Caco-2 (cell line): Measurements from ENCODE around the gene LYVE1. TPM values are rescaled to one million over a fixed set of nuclear protein-coding genes. Genes with fewer than 3 reads are reported as not detected.

Source experiments
- BruUV-seq: library from RNA; stranded (reverse); fragments of 400-500 nt; replicated peaks from 2 replicates; lab custom pipeline; 2021; lab: Mats Ljungman, UMichigan
- CTCF ChIA-PET: fragments of 300-600 bp; sonication (Branson Sonifier 250); formaldehyde crosslinking; loops from one replicate; lab custom pipeline; 2022; ENCODE audit warnings: antibody characterized with exemption; lab: Charles Lee
- POLR2A ChIA-PET: fragments of 300-600 bp; sonication (Branson Sonifier 250); formaldehyde crosslinking; loops from one replicate; lab custom pipeline; 2022; ENCODE audit warnings: antibody characterized with exemption; lab: Charles Lee
- DNase-seq, 2 experiments: peaks; one replicate each; pipeline versions ENCODE4 v3.0.0 to v3.0.0-alpha.2; 2020 to 2022
- H3K27me3 ChIP-seq: replicated peaks from 2 replicates; pipeline ENCODE4 v1.6.0; 2011; ENCODE audit warnings: low read length; ENCODE audit not compliant: control insufficient read depth, insufficient read depth
- H3K36me3 ChIP-seq: 2 replicates; pipeline ENCODE4 v1.5.1; 2011; ENCODE audit warnings: low read length; ENCODE audit not compliant: control insufficient read depth, insufficient read depth
- H3K4me1 ChIP-seq: fragments of 250-450 bp; sonication (Bioruptor Pico); 2 replicates; pipeline ENCODE4 v1.5.1; 2020; ENCODE audit warnings: mild to moderate bottlenecking
- H3K4me3 ChIP-seq: 2 replicates; pipeline ENCODE4 v1.5.1; 2011; ENCODE audit warnings: low read depth, mild to moderate bottlenecking, control low read depth, low read length
- H3K9me3 ChIP-seq: fragments of 250-450 bp; sonication (Bioruptor Pico); 2 replicates; pipeline ENCODE4 v1.5.1; 2020; ENCODE audit warnings: mild to moderate bottlenecking, moderate library complexity
- H3K27ac Mint-ChIP-seq: one replicate; pipeline ENCODE4 v1.8.0; 2022; ENCODE audit warnings: mixed read lengths; ENCODE audit not compliant: unreplicated experiment
- H3K27me3 Mint-ChIP-seq: one replicate; pipeline ENCODE4 v1.8.0; 2022; ENCODE audit warnings: mixed read lengths; ENCODE audit not compliant: insufficient read depth, unreplicated experiment
- H3K36me3 Mint-ChIP-seq: one replicate; pipeline ENCODE4 v1.8.0; 2022; ENCODE audit warnings: mild to moderate bottlenecking, mixed read lengths; ENCODE audit not compliant: insufficient read depth, unreplicated experiment
- H3K4me1 Mint-ChIP-seq: one replicate; pipeline ENCODE4 v1.8.0; 2022; ENCODE audit warnings: low read depth, mixed read lengths; ENCODE audit not compliant: unreplicated experiment
- H3K4me3 Mint-ChIP-seq: one replicate; pipeline ENCODE4 v1.8.0; 2022; ENCODE audit warnings: mild to moderate bottlenecking, moderate library complexity, mixed read lengths; ENCODE audit not compliant: unreplicated experiment
- H3K9me3 Mint-ChIP-seq: one replicate; pipeline ENCODE4 v1.8.0; 2022; ENCODE audit warnings: mixed read lengths; ENCODE audit not compliant: unreplicated experiment
- intact Hi-C: fragments of 100-400 bp; cut with micrococcal nuclease; formaldehyde crosslinking; loops from one replicate; pipeline ENCODE4 v1.10.0; 2022; ENCODE audit not compliant: unreplicated experiment
- total RNA-seq: library from RNA; stranded (reverse); gene quantifications from 2 replicates; pipeline ENCODE4 v1.2.3, GENCODE V29; 2022
- TF ChIP-seq, protein P1 (sequence below), 2 experiments: fragments of 200-600 bp in 1 of 2; IDR thresholded peaks; 1 replicate in 1 of 2; 2 replicates in 1 of 2; pipeline versions ENCODE4 v1.5.1 to v1.8.0; 2011 to 2022; ENCODE audit warnings: antibody characterized with exemption in 1 of 2, control low read depth in 1 of 2, inconsistent platforms in 1 of 2, low read depth in 1 of 2, low read length in 1 of 2, mild to moderate bottlenecking in 1 of 2, moderate library complexity in 1 of 2; ENCODE audit not compliant: insufficient read depth in 1 of 2, severe bottlenecking in 1 of 2, unreplicated experiment in 1 of 2

LYVE1 gene
- total RNA-seq, 1 experiment from 2014 or later: not detected

DNA sequence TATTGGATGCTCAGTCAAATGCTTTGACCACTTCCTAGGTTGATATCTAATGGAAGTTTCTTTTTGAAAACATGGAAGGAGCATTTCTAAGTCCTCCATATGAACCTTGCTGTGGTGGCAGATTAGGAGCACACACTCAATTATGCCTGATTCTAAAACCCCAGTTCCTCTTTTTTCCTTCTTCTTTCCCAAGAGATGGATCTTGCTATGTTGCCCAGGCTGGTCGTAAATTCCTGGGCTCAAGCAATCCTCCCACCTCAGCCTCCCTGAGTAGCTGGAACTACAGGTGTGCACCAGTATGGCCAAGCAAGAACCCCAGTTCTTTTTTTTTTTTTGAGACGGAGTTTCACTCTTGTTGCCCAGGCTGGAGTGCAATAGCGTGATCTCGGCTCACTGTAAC is 3.0 kb downstream of the LYVE1 start:
- Mint-ChIP-seq H3K4me3 (no peak overlapping the region), H3K27ac (no peak overlapping the region), H3K4me1 (peaks cover 9% of the 10 kb centered on the region), H3K36me3 (no peaks in the 10 kb centered on the region), H3K27me3 (no peaks in the 10 kb centered on the region), H3K9me3 (no peaks in the 10 kb centered on the region)
- Histone ChIP-seq H3K9me3 (no peaks in the 10 kb centered on the region), H3K27me3 (no peaks in the 10 kb centered on the region), H3K4me3 (no peak overlapping the region), H3K4me1 (peaks cover 7% of the 10 kb centered on the region; the same call in 1 of the 2 replicates), H3K36me3 (no peaks in the 10 kb centered on the region)
- ChIA-PET CTCF (interaction anchor here (0.7 to 0.9 kb wide), 2 partner anchors 53 to 58 kb away, joined by 3 to 4 read pairs; no protein-coding TSS in a partner anchor), POLR2A (no interaction called here)
- intact Hi-C loops: no loop called here
- TF ChIP-seq, protein P1, sequence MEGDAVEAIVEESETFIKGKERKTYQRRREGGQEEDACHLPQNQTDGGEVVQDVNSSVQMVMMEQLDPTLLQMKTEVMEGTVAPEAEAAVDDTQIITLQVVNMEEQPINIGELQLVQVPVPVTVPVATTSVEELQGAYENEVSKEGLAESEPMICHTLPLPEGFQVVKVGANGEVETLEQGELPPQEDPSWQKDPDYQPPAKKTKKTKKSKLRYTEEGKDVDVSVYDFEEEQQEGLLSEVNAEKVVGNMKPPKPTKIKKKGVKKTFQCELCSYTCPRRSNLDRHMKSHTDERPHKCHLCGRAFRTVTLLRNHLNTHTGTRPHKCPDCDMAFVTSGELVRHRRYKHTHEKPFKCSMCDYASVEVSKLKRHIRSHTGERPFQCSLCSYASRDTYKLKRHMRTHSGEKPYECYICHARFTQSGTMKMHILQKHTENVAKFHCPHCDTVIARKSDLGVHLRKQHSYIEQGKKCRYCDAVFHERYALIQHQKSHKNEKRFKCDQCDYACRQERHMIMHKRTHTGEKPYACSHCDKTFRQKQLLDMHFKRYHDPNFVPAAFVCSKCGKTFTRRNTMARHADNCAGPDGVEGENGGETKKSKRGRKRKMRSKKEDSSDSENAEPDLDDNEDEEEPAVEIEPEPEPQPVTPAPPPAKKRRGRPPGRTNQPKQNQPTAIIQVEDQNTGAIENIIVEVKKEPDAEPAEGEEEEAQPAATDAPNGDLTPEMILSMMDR (IDR thresholded peaks at IDR 0.05; ENCODE audit: insufficient read depth in 1 of 2, low read depth in 1 of 2, low read length in 1 of 2, severe bottlenecking in 1 of 2, unreplicated experiment in 1 of 2): no peak
- DNase-seq: no peak
- no TSS peak for BruUV-seq

DNA sequence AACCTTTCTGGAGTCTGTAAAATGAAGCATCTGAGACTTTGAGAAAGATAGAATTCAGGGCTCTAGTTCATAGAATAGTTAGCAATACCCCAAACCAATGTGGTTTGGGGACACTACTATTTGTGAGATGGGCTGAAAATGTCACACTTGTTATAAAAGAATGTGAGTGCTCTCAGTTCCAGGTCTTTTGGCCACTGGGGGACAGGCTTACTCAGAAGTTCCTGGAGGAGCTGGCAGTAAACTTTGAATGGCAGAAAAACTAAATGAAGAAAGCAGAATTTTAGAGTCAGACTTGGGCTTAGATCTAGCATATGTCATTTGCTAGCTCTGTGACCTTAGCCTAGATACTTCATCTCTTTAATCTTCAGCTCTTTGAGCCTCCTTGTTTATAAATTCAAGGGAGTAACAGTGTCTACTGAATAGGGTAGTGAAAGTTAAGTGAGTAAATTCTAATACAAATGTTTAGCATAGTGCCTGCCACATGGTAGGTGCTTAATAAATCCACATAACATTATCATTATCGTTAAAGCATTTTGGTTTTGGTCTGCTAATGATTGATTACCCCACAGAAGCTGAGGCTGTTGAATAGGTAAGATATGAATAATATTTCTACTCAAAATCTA is 3.7 kb downstream of the LYVE1 start:
- no peaks in the 10 kb centered on the region for H3K27me3 ChIP-seq
- Mint-ChIP-seq H3K27me3 (no peaks in the 10 kb centered on the region), H3K36me3 (no peaks in the 10 kb centered on the region), H3K9me3 (no peaks in the 10 kb centered on the region), H3K27ac (no peak overlapping the region), H3K4me1 (peaks cover 9% of the 10 kb centered on the region), H3K4me3 (no peak overlapping the region)
- TF ChIP-seq, protein P1 (IDR thresholded peaks at IDR 0.05; ENCODE audit: insufficient read depth in 1 of 2, low read depth in 1 of 2, low read length in 1 of 2, severe bottlenecking in 1 of 2, unreplicated experiment in 1 of 2): peak in 1 of 2 experiments; percentile 22
- no peaks in the 10 kb centered on the region for H3K9me3 ChIP-seq
- ChIA-PET CTCF (interaction anchor here (0.6 to 0.9 kb wide), 4 partner anchors 24 to 899 kb away, joined by 3 to 4 read pairs (median 3); partner anchors contain the start of gene RNF141), POLR2A (no interaction called here)
- peak in 1 of 2 experiments; percentile 16 for DNase-seq
- intact Hi-C loops: loop anchor here (1.0 kb wide), 1 partner anchor 170 kb away; no protein-coding TSS in a partner anchor
- H3K4me1 ChIP-seq: peaks cover 7% of the 10 kb centered on the region; the same call in 1 of the 2 replicates
- no peak overlapping the region for H3K4me3 ChIP-seq
- BruUV-seq: no TSS peak
- H3K36me3 ChIP-seq: no peaks in the 10 kb centered on the region

DNA sequence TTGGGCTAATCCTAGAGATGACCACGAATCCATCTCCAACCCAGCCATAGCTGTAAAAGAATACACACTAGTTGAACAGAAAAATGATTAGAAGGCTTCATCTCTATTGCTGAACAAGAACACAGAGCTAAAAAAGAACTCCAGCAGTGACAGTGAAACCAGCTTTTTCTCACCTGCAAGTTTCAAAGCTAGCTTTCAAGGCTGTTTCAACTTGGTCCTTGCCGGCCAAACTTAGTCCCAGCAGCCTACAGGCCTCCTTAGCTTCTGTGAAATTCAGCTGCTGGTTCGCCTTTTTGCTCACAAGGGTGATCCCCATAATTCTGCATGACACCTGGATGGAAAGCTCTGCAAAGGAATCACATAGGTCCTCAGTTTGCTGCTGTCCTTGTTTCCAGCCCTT is 4.4 kb downstream of the LYVE1 start:
- intact Hi-C loops: loop anchor here (1.0 kb wide), 1 partner anchor 171 kb away; no protein-coding TSS in a partner anchor
- H3K9me3 Mint-ChIP-seq: no peaks in the 10 kb centered on the region
- H3K36me3 Mint-ChIP-seq: no peaks in the 10 kb centered on the region
- Histone ChIP-seq H3K4me1 (peaks cover 9% of the 10 kb centered on the region; the same call in 1 of the 2 replicates), H3K27me3 (no peaks in the 10 kb centered on the region), H3K4me3 (no peak overlapping the region), H3K36me3 (no peaks in the 10 kb centered on the region), H3K9me3 (no peaks in the 10 kb centered on the region)
- no peak for DNase-seq
- H3K27ac Mint-ChIP-seq: no peak overlapping the region
- peaks cover 9% of the 10 kb centered on the region for H3K4me1 Mint-ChIP-seq
- POLR2A ChIA-PET: no interaction called here
- TF ChIP-seq, protein P1 (IDR thresholded peaks at IDR 0.05; ENCODE audit: insufficient read depth in 1 of 2, low read depth in 1 of 2, low read length in 1 of 2, severe bottlenecking in 1 of 2, unreplicated experiment in 1 of 2): no peak
- no peak overlapping the region for H3K4me3 Mint-ChIP-seq
- CTCF ChIA-PET: interaction anchor here (0.6 kb wide), 1 partner anchor 898 kb away, joined by 3 read pairs; no protein-coding TSS in a partner anchor
- no TSS peak for BruUV-seq
- H3K27me3 Mint-ChIP-seq: no peaks in the 10 kb centered on the region
